ENCODE data around the gene SPDYE2. TPM values are rescaled to one million over a fixed set of nuclear protein-coding genes. Genes with fewer than 3 reads are reported as not detected.
"Not testable (repeated sequence)": the region's sequence is repeated elsewhere in the genome, so short reads cannot be mapped to it uniquely, and the experiment has no call there.

Gene SPDYE2
- polyA plus RNA-seq (ENCODE audit: low read depth in 6 of 6), result under 1 TPM in 5 of 6 donors, not detected in 1; 0.30 to 0.96 (median 0.55) TPM

- not testable (repeated sequence) for DNase-seq; H3K9me3 Mint-ChIP-seq; H3K27ac Mint-ChIP-seq; H3K4me1 Mint-ChIP-seq; H3K27me3 Mint-ChIP-seq; H3K4me3 Mint-ChIP-seq; H3K36me3 Mint-ChIP-seq; ATAC-seq (ENCODE audit: low read depth in 2 of 2)
Measured at GRCh38 chr7:102550808-102551422, at the start of gene SPDYE2. Gene SPDYE2 (plus strand): TSS chr7:102551226. CDS start chr7:102553256, 2,030 bp downstream.

DNA sequence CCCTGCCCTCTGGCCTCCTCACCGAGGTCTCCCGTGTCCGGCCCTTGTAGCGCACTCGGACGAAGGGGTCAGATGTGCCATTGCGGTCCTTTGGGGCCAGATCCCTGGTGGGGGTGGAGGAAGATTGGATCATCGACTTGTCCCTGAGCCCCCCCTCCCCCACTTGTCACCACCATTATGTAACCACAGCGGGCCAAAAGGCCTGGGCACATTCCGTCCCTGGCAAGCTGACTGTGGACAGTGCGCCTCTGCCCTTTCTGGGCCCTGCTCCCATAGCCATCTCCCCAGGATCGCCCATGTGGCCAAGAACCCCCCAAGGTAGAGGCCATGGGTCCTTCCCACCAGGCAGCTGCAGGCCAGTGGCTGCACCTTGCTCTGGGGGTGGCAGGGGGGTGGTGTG, 47.9 kb upstream of the SPDYE2 start:
- H3K27ac Mint-ChIP-seq; H3K4me3 Mint-ChIP-seq; H3K36me3 Mint-ChIP-seq; ATAC-seq (ENCODE audit: low read depth in 2 of 2); H3K9me3 Mint-ChIP-seq; H3K27me3 Mint-ChIP-seq; H3K4me1 Mint-ChIP-seq; DNase-seq: not testable (repeated sequence)

GRCh38 chr7:102505298-102506185, 45.5 kb upstream of the SPDYE2 start:
- H3K27me3 Mint-ChIP-seq; H3K27ac Mint-ChIP-seq; H3K36me3 Mint-ChIP-seq; H3K4me3 Mint-ChIP-seq; DNase-seq; H3K9me3 Mint-ChIP-seq; ATAC-seq (ENCODE audit: low read depth in 2 of 2); H3K4me1 Mint-ChIP-seq: not testable (repeated sequence)

GRCh38 chr7:102507410-102508088, 43.5 kb upstream of the SPDYE2 start:
- DNase-seq; H3K27me3 Mint-ChIP-seq; H3K9me3 Mint-ChIP-seq; H3K4me1 Mint-ChIP-seq; ATAC-seq (ENCODE audit: low read depth in 2 of 2); H3K27ac Mint-ChIP-seq; H3K36me3 Mint-ChIP-seq; H3K4me3 Mint-ChIP-seq: not testable (repeated sequence)

DNA sequence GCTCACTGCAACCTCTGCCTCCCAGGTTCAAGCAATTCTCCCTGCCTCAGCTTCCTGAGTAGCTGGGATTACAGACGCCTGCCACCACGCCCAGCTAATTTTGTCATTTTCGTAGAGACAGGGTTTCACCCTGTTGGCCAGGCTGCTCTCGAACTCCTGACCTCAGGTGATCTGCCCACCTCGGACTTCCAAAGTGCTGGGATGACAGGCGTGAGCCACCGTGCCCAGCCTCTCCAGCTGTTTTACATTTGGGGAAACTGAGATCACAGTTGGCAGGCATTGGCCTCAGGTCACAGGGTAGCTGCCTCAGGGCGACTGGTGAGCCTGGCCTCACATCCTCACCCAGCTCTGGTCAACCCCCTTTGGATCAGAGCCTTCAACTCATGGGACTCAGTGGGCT, 40.5 kb upstream of the SPDYE2 start:
- not testable (repeated sequence) for H3K4me1 Mint-ChIP-seq; H3K9me3 Mint-ChIP-seq; ATAC-seq (ENCODE audit: low read depth in 2 of 2); H3K27ac Mint-ChIP-seq; H3K4me3 Mint-ChIP-seq; DNase-seq; H3K36me3 Mint-ChIP-seq; H3K27me3 Mint-ChIP-seq

- H3K4me3 Mint-ChIP-seq, result peak overlapping the region in 3 of 8 donors; percentile 46 to 80 (median 55)
- H3K4me1 Mint-ChIP-seq, H3K36me3 Mint-ChIP-seq: not testable (repeated sequence)
Measured at GRCh38 chr7:102511860-102512522, 39.0 kb upstream of the SPDYE2 start.

GRCh38 chr7:102512642-102513221, 38.3 kb upstream of the SPDYE2 start:
- not testable (repeated sequence) for H3K27me3 Mint-ChIP-seq; ATAC-seq (ENCODE audit: low read depth in 2 of 2); H3K27ac Mint-ChIP-seq; DNase-seq; H3K36me3 Mint-ChIP-seq; H3K4me1 Mint-ChIP-seq; H3K9me3 Mint-ChIP-seq
- H3K4me3 Mint-ChIP-seq, result peak overlapping the region in 6 of 8 donors; percentile 48 to 80 (median 58)

More at GRCh38 chr7:102511860-102512522, 39.0 kb upstream of the SPDYE2 start:
- H3K27ac Mint-ChIP-seq, H3K9me3 Mint-ChIP-seq, H3K27me3 Mint-ChIP-seq, DNase-seq: not testable (repeated sequence)
- peak; percentile 60 to 66 for ATAC-seq (ENCODE audit: low read depth in 2 of 2)

DNA sequence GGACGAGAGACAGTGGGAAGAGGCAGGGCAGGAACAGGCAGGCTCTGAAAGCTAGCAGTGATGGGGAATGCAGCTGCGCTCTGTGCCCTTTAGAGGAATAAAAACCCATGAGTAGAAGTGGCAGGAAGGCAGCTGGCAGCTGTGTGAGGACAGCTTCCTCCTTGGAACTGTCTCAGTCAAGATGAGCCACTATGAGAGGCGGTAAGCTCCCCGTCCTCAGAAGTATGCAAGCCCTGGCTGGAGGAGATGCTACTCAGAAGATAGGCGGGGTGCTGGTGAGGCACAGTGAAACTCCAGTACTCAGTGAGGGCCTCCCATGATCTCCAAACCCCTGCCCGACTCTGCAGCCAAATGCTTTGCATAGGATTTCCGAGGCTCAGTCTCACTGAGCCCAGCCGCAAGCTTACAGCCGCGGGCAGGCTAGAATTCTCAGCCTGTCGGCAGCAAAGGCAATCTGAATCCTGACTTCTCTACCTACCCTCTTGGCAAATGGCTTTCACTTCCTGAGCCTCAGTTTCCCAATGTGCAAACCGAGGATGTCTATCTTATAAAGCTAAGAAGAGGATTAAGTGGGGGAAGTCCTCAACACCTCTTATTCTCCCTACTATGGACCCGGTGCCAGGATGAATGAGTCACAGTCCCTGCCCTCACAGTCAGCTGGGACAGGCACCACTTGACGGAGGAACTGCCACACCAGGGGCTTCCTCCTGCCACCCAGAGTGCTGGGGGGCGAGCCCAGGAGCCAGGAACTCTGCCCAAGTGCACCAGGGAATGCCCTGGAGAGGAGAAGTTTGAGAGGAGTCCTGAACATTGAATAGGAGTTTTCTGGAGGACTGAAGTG, 35.9 kb upstream of the SPDYE2 start:
- not testable (repeated sequence) for H3K4me1 Mint-ChIP-seq, H3K9me3 Mint-ChIP-seq, H3K36me3 Mint-ChIP-seq, DNase-seq, H3K27me3 Mint-ChIP-seq, H3K4me3 Mint-ChIP-seq, H3K27ac Mint-ChIP-seq
- peak; percentile 4 to 5 for ATAC-seq (ENCODE audit: low read depth in 2 of 2)

DNA sequence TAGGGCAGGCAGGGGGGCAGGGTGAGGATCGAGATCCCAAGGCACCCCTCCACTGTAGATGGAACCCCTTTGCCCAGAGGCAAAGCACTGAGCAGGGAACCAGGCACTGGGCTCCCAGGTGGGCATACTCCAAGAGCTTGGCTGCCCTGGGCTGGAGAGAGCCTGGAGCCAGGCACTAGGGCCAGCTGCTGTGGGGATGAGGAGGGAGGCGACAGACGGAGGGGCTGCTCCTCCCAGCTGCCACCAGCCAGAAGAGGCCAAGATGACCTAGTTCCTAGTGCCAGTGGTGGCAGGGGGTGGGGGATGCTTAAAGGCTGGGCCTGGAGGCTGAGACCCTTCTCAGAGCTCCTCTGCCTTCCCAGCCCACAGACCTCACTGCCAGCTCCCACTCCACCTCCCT, 35.1 kb upstream of the SPDYE2 start:
- not testable (repeated sequence) for H3K4me1 Mint-ChIP-seq; H3K27me3 Mint-ChIP-seq; DNase-seq; ATAC-seq (ENCODE audit: low read depth in 2 of 2); H3K4me3 Mint-ChIP-seq; H3K9me3 Mint-ChIP-seq; H3K27ac Mint-ChIP-seq; H3K36me3 Mint-ChIP-seq

DNA sequence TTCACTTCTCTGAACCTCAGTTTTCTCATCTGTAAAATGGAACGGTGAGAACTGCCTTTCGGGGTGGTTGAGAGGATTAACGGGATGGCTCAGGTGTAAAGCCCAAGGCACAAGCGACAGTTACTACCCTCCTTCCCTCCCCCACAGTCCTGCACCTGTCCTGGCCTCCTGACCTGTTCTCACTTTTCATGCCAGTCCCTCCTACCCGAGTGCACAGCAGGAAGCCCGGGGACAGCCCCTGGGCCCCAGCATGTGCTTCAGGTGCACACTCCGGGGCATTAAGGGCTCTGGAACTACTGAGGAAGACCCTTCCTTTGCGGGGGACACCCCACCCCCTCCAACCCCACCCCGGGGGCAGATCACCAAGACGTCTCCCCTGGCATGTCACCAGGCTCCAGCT, 34.1 kb upstream of the SPDYE2 start:
- not testable (repeated sequence) for H3K36me3 Mint-ChIP-seq, H3K27me3 Mint-ChIP-seq, H3K27ac Mint-ChIP-seq, H3K4me1 Mint-ChIP-seq, H3K9me3 Mint-ChIP-seq, DNase-seq, H3K4me3 Mint-ChIP-seq
- peak; percentile 26 to 29 for ATAC-seq (ENCODE audit: low read depth in 2 of 2)

GRCh38 chr7:102517550-102518147, 33.4 kb upstream of the SPDYE2 start, which contains the start of gene RASA4B:
Gene RASA4B (minus strand): TSS chr7:102517777. CDS start chr7:102517710, 67 bp downstream.
- H3K9me3 Mint-ChIP-seq, H3K27me3 Mint-ChIP-seq, H3K36me3 Mint-ChIP-seq, H3K4me1 Mint-ChIP-seq: not testable (repeated sequence)
- peak within 1 kb of the TSS in 1 of 6 donors; percentile 69 for H3K27ac Mint-ChIP-seq
- peak; percentile 14 for DNase-seq
- ATAC-seq (ENCODE audit: low read depth in 2 of 2), result peak; percentile 88 to 89
- peak within 1 kb of the TSS in 6 of 8 donors; percentile 51 to 69 (median 58) for H3K4me3 Mint-ChIP-seq

GRCh38 chr7:102520797-102521196, 30.2 kb upstream of the SPDYE2 start:
- not testable (repeated sequence) for H3K27ac Mint-ChIP-seq; ATAC-seq (ENCODE audit: low read depth in 2 of 2); H3K4me3 Mint-ChIP-seq; H3K36me3 Mint-ChIP-seq; H3K9me3 Mint-ChIP-seq; DNase-seq; H3K4me1 Mint-ChIP-seq; H3K27me3 Mint-ChIP-seq

Measured in naive B cell (primary cell).